Erythroblast (primary cell): ENCODE results near the gene GM2A.

Experiments used
- GATA1 ChIP-seq: IDR thresholded peaks from 2 replicates; pipeline ENCODE4 v1.6.1; 2011; ENCODE audit warnings: low read depth, mild to moderate bottlenecking, control low read depth, low read length, moderate library complexity
- POLR2A ChIP-seq: IDR thresholded peaks from 2 replicates; pipeline ENCODE4 v1.6.1; 2011; ENCODE audit warnings: mild to moderate bottlenecking, low read length

DNA sequence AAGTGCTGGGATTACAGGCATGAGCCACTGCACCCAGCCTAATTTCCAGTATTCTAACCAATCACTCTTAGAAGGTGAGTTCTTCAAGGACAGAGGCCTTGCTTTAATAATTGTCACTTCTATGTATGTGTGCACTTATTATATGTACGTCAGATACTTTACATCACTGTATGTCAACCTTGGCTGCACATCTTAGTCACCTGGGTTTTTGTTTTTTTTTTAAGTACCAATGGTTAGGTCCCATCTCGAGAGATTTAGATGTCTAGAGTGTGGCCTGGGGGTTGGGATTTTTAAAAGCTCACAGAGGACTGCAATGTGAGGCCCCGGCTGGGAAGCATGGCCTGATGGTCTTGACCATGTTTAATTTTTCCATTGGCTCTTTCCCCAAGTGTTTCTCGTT, 9.9 kb upstream of the GM2A start:
- TF ChIP-seq POLR2A (no peak), GATA1 (no peak)
